ENCODE results near the gene AMER3.

- TF ChIP-seq EZH2 (IDR thresholded peaks at IDR 0.05; ENCODE audit: borderline replicate concordance, insufficient read depth, low read length, poor library complexity, severe bottlenecking) (no peak), CTCF (IDR thresholded peaks at IDR 0.05; ENCODE audit: poor library complexity, severe bottlenecking) (no peak), EP300 (conservative IDR thresholded peaks at IDR 0.05; ENCODE audit: poor library complexity, severe bottlenecking) (no peak), SMC3 (conservative IDR thresholded peaks at IDR 0.05; ENCODE audit: poor library complexity) (no peak), REST (IDR thresholded peaks at IDR 0.05; ENCODE audit: borderline replicate concordance) (no peak), POLR2AphosphoS5 (IDR thresholded peaks at IDR 0.05) (no peak), TAF1 (IDR thresholded peaks at IDR 0.05; ENCODE audit: low read depth) (no peak), RAD21 (conservative IDR thresholded peaks at IDR 0.05) (no peak), MXI1 (conservative IDR thresholded peaks at IDR 0.05; ENCODE audit: poor library complexity, severe bottlenecking) (no peak)
Measured at GRCh38 chr2:130790804-130791616, 35.7 kb downstream of the AMER3 start.

Measured in neural cell (in vitro differentiated cells).